HG03520 (cell line): ENCODE data around the gene GMIP.
"Not testable (repeated sequence)": the region's sequence is repeated elsewhere in the genome, so short reads cannot be mapped to it uniquely, and the experiment has no call there.

ENCODE experiments used
- ATAC-seq: cut with Tn5 transposase; IDR thresholded peaks from one replicate; pipeline ENCODE4 v1.9.1; 2021; ENCODE audit warnings: mild to moderate bottlenecking, moderate library complexity; ENCODE audit not compliant: unreplicated experiment

GMIP gene

GRCh38 chr19:19615086-19615485 is 28.4 kb downstream of the GMIP start:
- ATAC-seq: no peak

DNA sequence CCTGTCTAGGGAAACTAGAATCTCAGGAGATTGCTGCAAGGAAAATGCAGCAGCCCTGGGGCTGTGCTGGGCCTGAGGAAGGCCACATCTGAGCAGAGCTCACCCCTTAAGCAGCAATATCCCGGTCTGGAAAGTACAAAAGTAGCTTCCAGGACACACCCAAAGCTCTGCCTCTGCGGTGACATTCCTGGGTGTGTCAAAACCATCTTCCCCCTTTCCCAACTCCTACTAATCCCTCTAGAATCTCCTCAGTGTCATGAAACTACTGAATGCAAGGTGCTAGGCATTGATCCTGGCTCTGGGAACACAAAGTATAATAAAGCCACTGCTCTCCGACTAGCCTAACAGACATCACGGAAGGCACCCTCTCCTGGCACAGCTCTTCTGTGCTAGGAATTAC is 30.0 kb downstream of the GMIP start:
- no peak for ATAC-seq

DNA sequence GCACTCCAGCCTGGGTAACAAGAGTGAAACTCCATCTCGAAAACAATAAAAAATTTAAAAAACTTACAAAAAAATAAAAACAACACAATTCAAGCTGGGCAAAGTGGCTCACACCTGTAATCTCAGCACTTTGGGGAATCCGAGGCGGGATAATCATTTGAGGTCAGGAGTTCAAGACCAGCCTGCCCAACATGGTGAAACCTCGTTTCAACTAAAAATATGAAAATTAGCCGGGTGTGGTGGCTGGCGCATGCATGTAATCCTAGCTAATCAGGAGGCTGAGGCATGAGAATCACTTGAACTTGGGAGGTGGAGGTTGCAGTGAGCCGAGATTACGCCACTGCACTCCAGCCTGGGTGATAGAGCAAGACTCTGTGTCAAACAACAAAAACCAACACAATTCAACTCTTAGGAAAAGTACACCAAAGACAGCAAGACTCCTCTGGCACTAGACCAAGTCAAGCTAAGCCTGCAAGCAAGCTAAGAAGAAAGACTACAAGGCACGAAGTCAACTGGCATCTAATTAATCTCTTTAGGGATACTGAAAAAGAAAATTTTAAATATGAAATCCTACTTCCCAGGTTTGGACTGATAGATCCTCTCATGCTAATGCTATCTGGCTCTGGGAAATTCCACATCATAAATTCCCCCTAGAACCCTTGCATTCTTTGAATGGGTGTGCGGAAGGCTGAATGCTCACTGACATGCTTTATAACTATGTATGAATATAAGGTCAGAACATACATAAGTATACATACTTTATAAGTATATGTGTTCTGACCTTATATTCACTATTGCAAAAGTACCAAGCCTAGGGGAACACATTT is 32.9 kb downstream of the GMIP start:
- no peak for ATAC-seq

- ATAC-seq: not testable (repeated sequence)
Observed at GRCh38 chr19:19606686-19607085, 36.8 kb downstream of the GMIP start.

- ATAC-seq: no peak
Observed at GRCh38 chr19:19606021-19606420, 37.4 kb downstream of the GMIP start.

- ATAC-seq: no peak
Observed at GRCh38 chr19:19602713-19603324, 40.6 kb downstream of the GMIP start.

- ATAC-seq: no peak
Observed at GRCh38 chr19:19602136-19602712, 41.2 kb downstream of the GMIP start.

- no peak for ATAC-seq
Observed at GRCh38 chr19:19600793-19601330, 42.6 kb downstream of the GMIP start.

- not testable (repeated sequence) for ATAC-seq
Observed at GRCh38 chr19:19598728-19599451, 44.6 kb downstream of the GMIP start.

DNA sequence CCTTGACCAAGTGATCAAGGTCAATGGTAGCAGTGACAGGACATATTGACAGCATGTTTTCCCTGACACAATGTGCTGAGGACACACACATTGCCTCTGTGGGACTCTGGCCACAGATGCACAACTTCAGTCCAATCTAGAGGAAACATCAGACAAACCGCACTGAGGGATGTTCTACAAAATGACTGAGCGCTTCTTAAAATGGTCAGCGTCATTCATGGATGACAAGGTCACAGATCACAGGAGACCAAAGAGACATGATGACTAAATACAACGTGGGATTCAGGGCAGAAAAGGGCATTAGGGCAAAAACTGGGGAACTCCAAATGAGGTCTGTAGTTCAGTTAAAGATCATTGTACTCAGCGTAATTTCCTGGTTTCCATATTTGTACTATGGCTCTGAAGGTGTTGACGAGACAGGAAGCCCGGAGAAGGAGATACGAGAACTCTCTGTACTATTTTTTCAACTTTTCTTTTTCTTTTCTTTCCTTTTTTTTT is 45.6 kb downstream of the GMIP start:
- ATAC-seq: peak; percentile 50

GRCh38 chr19:19595171-19595701 is 48.2 kb downstream of the GMIP start:
- ATAC-seq: no peak

DNA sequence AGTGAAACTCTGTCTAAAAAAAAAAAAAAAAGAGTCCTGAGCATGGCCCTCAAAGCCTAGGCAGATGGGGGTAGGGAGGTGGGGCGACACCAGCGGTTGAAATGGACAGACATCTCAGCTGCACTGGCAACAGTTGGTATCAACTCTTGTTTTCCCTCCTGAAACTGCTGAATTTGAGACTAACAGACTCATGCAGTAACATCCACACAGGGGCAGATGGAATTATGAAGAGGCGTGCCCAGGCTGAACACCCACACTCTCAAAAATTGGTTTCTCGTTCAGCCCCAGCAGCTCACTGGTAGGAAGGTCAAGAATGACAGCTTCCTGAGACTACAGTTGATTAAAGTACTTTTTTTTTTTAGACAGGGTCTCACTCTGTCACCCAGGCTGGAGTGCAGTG is 49.1 kb downstream of the GMIP start:
- ATAC-seq: no peak

DNA sequence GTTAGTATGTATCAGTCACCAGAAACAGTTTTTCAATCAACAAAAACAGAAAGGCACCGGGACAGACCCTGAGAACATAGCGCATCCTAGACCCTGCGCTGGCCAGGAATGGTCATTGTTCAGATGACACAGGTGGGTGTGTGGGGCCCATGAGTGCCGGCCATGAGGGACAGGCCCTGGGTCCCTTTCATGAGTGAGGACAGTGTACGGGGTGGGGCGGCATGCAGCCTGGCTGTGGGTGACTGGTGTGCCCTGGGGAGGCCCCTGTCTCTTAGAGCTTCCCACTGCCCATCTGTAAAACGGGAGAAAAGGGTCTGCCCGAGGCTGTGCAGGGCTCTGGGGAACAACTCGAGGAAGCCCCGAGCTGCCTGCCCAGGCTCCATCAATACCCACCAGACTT is 50.8 kb downstream of the GMIP start:
- ATAC-seq: no peak

DNA sequence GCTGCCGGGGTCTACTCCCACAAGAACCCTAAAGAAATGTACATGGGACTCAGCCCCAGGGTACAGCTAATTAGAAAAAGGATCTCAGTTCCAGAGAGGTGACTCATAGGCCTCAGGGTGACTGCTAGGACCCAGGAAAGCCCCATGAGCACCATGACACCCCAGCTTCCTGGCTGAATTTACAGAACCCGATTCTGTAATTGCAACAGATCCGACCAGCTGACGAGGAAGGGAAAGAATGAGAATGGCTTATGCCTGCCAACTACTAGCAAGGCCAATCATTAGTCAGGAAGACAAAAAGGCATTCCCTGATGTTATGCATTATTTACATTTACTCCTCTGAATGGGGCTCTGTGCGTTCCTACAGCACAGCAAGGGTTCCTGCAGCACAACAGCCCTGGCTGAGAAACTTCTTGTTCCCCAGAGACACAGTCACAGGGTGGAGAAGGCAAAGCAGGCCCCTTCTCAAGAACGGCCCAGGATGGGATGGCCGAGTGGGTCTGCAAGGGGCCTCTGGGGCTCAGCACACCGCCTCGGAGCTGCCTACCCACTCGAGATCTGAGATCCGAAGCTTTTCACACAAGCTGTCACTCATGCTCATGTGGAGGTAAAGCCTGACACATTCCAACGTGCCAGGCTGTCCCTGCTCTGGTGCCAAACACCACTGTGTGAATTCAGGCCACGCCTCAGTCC is 52.2 kb downstream of the GMIP start:
- no peak for ATAC-seq

- no peak for ATAC-seq
Observed at GRCh38 chr19:19588546-19588945, 54.9 kb downstream of the GMIP start.

DNA sequence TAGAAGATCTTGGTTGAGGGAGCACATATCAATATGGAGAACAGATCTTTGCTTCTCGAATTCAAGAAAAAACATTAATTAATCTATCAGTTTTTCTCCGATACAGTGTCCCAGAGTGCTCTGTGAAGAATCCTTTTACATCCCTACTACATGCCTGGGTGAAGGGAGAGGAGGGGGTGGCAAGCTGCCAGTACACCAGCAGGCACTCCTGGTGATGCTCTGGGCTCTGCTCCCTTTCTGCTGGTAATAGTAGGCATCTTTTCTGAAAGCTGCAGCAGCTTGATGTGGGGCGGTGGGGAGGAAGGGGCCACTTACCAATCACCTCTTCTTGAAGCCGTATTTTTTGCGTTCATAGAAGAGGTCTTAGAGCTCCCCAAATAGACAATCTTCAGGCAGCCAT is 55.7 kb downstream of the GMIP start:
- no peak for ATAC-seq

DNA sequence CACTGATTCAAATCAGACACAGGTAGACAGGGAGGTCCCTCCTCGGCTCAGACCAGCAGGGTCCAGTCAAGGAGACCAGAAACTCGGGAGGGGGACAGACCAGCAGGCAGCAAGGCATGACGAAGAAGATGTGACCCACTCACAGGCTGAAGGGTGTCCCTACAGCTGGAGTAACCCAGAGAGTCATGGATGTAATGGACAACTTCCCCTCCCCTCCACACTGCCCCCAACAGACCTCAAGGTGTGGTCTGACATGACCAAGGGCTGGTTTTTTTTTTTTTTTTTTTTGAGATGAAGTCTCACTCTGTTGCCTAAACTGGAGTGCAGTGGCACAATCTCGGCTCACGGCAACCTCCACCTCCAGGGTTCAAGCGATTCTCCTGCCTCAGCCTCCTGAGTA is 59.1 kb downstream of the GMIP start:
- ATAC-seq: no peak

DNA sequence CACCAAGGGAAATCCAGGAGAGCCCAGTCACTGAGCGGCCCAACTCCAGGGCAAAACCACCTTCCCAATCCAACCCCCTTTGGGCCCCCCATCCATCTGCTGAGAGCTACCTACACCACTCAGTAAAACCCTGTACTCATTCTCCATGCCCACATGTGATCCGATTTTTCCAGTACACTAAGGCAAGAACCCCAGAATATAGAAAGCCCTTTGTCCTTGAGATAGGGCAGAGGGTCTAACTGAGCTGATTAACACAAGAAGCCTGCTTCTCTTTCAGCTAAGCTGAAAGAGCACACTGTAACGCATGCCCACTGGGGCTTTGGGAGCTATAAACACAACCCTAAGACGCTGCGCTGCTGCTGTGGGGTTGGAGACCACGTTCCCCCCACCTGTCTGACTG is 61.0 kb downstream of the GMIP start:
- ATAC-seq: no peak

DNA sequence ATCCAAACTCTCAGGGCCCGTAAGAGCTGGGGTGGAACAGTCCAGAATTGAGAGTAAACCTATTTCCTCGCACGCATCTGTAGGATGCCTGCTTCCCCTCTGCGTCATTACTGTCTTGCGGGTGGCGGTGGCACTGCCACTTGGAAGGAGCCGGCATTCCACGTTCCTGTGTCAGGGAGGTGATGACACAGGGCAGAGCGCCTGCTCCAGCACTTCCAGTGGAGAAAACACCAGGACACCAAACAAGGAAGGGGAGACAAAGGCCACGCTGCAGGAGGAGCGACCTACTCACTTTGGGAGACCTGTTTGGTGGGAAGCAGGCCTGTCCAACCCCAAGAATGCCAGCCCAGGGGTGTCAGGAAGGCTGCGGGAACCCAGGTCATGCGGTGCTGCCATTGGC is 62.1 kb downstream of the GMIP start:
- no peak for ATAC-seq

DNA sequence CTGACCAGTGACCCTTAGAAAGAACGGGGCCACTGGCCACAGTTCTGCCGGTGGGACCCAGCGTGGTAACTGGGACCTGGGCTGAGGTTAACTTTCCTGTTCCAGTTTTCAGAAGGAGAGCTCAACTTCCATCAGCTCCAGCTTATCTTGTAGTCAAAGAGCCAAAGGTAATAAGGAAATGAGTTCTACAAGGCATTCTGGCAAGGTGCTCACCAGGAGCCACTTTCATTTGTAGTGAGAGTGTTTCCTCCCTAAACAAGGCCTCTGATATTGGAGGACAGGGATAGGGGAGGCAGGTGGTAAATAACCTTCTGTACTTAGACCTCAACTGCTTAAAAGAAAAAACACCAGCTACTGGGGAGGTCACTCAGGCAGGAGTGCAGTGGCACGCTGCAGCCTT is 63.0 kb downstream of the GMIP start:
- ATAC-seq: no peak
